Activated CD4-positive, alpha-beta T cell treated with anti-CD3 and anti-CD28 coated beads, Interleukin-2, Interleukin-6, amounts not matched to agents 100 ng/mL and 50 ng/mL, durations not matched to agents 16 hours and 8 hours (primary cell): ENCODE results near the gene AP2M1.

ENCODE experiments used
- DNase-seq: peaks from one replicate; pipeline ENCODE4 v3.0.0-alpha.2; 2020

AP2M1 gene

DNA sequence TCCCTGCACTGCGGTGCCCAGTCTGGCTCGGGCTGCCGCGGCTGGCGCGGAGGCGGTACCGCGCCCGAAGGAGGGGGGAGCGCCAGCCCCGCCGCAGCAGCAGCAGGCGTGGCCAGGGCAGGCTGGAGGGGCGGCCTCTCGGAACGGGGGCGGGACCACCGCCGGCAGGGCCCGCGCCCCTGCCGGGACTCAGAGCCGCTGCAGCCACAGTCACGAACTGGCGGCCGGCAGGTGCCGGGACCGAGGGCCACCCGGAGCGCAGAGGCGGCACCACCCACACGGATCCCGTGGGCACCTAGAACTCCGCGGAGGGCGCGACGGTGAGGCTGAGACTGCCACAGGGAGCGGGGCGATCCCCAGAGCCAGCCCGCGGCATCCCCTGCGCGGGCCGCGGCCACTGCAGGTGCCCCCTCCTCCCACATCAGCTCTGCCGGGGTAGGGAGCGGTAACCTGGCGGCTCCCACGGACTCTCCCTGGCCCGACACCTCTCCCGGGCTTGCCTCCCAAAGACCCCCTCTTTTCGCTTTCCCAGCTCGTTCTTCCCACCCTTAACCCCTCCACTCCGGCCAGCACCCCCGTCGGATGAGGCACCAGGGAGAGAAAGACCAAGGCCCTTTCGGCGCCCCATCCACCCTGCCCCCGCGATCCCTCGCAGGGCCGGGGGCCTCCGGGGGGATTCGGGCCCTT is 54.9 kb downstream of the AP2M1 start, which contains the start of gene VWA5B2:
Gene VWA5B2, plus strand, starts transcription at position 192 of the 687 bp plus-strand sequence. CDS start 944 bp downstream, outside the sequence.
- peak; percentile 55 for DNase-seq

DNA sequence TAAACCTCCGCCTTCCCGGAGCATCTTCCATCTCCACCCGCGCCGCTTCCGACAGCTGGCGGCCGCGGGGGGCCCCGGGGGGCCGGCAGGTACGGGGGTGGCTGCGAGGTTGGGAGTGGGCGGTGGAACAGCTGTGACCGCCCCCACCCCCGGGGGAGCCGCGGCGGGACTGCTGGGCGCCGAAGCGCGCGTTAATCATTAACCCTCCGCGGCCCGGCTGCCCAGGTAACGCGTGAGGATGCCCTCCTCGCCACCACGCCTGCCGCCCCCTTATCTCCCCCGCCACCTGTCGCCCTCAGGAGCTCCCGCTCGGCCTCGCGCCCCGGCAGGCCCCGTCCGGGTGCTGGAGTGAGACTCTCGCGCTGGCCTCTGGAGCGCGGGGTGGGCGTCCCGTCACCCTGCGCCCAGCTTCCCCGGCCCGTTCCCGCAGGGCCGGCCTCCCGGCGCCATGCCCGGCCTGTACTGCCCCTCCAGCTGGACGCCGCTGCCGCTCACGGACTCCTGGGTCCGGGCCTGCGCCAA is 55.5 kb downstream of the AP2M1 start:
- DNase-seq, result no peak

DNA sequence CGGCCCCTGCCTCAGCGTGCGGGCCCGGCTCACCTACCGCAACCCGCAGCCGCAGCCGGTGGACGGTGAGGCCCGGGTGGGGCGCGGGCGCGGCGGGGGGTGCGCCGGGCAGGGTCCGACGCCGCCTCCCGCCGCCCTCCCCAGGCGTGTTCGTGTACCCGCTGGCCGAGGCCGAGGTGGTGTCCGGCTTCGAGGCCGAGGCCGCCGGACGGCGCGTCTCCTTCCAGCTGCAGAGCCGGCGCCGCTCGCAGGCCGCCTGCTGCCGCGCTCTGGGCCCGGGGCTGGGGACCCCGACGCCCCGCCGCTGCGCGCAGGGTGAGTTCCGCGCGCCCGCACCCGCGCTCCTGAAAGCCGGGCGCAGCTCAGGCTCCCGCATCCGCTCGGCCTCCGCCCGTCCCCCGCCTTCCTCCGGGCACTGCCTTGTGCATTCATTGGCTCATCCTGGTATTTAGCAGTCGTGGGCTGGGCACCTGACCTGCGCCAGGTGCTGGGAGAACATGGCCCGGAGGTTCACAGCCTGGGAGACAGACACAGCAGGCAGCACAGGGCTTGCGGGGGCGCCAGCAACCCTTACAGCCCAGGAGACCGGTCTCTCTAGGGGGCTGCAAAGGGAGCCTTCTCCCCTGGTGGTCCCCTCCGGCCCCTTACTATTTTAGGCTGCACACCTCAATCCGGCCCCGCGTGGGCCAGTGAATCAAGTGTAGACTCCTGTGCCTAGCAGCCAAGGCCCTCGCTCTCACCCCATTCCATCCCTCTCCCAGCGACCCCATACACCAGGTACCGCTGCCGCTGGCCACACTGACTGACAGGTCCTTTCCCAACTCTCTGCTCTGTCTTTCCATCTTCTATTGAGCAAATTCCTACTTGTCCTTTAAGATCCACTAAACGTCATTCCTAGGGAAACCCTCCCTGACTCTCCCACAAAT is 56.2 kb downstream of the AP2M1 start:
- no peak for DNase-seq

DNA sequence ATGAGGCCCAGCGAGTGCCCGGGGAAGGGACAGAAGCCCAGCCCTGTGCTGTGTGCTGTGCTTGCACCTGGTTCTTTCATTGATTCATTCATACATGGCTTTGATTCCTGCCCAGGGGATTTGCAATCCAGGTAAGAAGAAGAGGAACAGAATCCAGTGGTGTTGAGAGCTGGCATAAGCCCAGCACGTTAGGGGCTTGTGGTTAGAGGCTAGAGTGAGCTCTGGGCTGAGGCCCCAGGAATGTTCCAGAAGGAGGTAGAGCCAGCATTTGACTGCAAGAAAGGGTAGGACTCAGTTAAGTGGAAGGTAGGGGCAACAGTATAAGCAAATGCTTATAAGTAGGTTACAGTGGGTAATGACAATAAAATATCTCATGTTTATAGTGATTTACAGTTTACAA is 57.0 kb downstream of the AP2M1 start:
- no peak for DNase-seq

DNA sequence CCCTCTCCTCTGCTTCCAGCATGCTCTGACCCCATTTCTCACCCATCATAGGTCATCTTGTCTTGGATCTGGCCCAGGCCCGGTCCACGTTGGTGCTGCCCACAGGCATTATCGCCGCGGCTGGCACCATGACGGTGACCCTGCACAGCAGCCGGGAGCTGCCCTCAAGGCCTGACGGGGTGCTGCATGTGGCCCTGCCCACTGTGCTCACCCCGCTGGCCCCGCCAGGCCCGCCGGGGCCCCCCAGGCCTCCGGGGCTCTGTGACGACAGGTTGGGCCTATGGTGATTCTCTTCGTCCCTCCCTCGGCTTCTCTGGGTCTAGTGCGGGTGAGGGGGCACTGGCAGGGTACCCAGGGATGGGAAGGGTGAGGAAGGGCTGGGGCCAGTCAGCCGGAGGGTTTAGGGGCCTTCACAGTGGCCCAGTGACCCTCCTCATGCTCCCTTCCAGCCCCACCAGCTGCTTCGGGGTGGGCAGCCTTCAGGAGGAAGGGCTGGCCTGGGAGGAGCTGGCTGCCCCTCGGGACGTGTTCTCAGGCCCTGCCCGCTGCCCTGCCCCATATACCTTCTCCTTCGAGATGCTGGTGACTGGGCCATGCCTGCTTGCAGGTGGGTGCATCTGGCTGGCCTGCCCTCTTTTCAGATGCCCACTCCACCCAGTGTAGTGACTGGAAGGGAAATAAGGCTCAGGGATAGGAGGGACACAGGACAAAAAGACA is 58.6 kb downstream of the AP2M1 start:
- DNase-seq, result no peak
